H4 (cell line): ENCODE data around the gene SF3B4. TPM values are rescaled to one million over a fixed set of nuclear protein-coding genes. Genes with fewer than 3 reads are reported as not detected.
A peak's percentile ranks its signal among the peaks of the same experiment; 100 is the strongest.
"Not testable (repeated sequence)": the region's sequence is repeated elsewhere in the genome, so short reads cannot be mapped to it uniquely, and the experiment has no call there.

Experiments
- DNase-seq: peaks from one replicate; pipeline ENCODE4 v3.0.0-alpha.2; 2015; ENCODE audit warnings: low spot score
- total RNA-seq: library from RNA; depleted of rRNA; stranded (reverse); fragments of >200 nt; shearing (Covaris generic); gene quantifications from 2 replicates; pipeline ENCODE4 v1.2.3, GENCODE V29; 2014; rRNA removed

The SF3B4 gene
- 19.2 and 38.0 TPM in 2 replicates for total RNA-seq

- peak; percentile 93 for DNase-seq
These were observed at the start of gene SF3B4 for GRCh38 chr1:149927563-149928400. SF3B4 (minus strand) TSS chr1:149927803; CDS start chr1:149927759, 44 bp downstream.

- DNase-seq = no peak
These were observed 49.7 kb upstream of the SF3B4 start for GRCh38 chr1:149977345-149977744.

- no peak for DNase-seq
These were observed 44.9 kb upstream of the SF3B4 start for GRCh38 chr1:149972547-149972946.

- DNase-seq = no peak
These were observed 40.0 kb upstream of the SF3B4 start for GRCh38 chr1:149967646-149968045.

DNA sequence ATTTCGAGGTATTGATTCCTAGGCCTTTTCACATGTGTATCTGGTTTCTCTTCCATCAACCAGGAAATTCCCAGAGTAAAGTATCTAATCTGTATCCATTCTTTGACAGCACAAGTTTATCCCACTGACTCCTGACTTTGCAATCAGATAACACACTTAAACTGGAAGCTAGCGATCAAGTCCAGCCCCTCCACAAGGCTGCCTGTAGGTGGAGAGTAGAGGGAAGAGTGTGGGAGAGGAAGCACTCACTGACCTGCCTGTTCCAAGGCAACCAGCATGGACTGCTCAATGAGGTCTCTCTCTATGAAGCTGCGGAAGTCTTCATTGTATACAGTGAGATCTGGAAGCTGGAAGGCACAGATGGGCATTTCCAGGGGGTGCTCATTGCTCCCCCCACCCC, 39.4 kb upstream of the SF3B4 start:
- DNase-seq = no peak

- DNase-seq = no peak
These were observed 38.8 kb upstream of the SF3B4 start for GRCh38 chr1:149966405-149966804.

- no peak for DNase-seq
These were observed 37.8 kb upstream of the SF3B4 start for GRCh38 chr1:149965440-149965839.

- peak; percentile 21 for DNase-seq
These were observed 35.8 kb upstream of the SF3B4 start for GRCh38 chr1:149963358-149963757.

DNA sequence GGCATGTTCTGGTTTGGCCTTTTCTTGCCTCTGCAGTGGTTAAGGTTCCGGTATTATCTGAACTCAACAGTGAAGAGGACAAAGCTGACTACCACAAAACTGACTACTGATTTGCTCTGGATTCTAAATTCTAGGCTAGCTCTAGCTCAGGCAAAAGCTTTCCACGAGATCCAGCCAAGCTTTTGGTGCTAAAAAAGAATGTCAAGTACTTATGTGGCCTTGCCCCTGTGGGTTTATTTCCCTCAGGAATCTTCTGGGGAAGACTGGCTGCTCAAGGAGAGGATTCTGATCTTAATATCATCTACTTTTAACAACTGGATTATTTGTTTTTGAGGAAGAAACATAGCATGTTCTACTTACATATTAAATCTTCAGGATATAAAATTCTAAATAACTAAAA, 35.1 kb upstream of the SF3B4 start:
- DNase-seq = no peak

- DNase-seq = peak; percentile 73
These were observed 34.5 kb upstream of the SF3B4 start for GRCh38 chr1:149962039-149962647.

DNA sequence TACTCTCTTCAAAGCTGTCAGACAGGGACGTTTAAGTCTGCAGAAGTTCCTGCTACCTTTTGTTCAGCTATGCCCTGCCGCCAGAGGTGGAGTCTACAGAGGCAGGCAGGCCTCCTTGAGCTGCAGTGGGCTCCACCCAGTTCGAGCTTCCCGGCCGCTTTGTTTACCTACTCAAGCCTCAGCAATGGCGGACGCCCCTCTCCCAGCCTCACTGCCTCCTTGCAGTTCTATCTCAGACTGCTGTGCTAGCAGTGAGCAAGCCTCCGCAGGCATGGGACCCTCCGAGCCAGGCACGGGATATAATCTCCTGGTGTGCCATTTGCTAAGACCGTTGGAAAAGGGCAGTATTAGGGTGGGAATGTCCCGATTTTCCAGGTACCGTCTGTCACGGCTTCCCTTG, 29.9 kb upstream of the SF3B4 start:
- DNase-seq = not testable (repeated sequence)

GRCh38 chr1:149949911-149950310, 22.3 kb upstream of the SF3B4 start:
- DNase-seq = no peak

DNA sequence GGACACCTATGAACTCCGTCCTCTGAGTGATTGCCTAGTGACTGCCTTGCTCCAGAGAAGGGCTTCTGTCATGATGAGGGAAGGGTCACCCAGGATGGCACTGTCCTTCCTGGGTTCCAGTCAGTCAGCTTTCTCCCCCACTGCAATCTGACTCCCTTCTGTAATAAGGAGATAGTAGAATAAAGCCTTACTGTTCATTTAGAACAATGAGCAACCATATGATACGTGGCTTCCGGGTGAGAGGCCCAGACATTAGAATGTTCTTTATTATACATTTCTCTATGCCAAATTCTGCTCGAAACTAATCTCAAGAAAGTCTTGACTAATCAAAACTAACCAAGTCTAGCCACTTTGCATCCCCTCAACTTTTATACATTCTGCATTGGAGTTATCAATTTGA, 17.6 kb upstream of the SF3B4 start:
- no peak for DNase-seq

- no peak for DNase-seq
These were observed 15.3 kb upstream of the SF3B4 start for GRCh38 chr1:149942885-149943284.

DNA sequence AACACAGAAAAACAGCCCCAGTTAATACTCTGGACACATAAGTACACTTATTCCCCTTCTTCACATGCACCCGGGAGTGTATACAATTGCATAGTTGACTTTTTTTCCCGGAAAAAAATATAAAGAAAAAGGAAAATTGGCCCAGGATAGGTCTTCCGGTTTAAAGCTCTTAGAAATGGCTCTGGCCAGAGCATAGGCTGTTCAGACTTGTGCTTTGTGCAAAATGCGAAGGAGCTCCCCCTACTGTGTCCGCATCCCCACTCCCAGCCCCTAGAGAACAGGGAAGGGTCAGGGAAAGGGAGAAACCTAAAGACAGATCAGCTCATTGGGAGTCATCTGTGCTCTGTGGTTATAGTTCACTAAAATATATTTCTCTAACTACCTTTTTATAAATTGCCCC, 14.6 kb upstream of the SF3B4 start:
- DNase-seq = no peak

DNA sequence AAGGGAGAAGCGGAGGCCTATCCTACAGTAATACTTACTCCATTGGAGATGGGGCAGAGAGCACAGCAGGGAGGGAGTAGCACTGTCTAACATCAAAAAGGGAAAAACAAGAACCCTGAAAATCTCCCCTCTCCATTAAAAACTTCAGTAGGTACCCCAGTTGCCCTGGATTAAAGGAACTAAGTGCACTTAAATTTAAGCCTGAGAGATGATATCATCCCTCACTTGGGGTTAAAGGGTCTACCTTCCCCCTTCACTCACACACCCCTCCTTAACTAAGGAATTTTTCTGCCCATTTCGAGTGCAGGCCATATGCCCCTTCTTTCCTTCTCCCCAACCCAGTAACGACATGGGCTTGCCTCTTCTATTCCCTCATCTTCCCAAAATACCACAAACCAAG, 12.8 kb upstream of the SF3B4 start:
- no peak for DNase-seq

- DNase-seq = not testable (repeated sequence)
These were observed 11.0 kb upstream of the SF3B4 start for GRCh38 chr1:149938668-149939003.

DNA sequence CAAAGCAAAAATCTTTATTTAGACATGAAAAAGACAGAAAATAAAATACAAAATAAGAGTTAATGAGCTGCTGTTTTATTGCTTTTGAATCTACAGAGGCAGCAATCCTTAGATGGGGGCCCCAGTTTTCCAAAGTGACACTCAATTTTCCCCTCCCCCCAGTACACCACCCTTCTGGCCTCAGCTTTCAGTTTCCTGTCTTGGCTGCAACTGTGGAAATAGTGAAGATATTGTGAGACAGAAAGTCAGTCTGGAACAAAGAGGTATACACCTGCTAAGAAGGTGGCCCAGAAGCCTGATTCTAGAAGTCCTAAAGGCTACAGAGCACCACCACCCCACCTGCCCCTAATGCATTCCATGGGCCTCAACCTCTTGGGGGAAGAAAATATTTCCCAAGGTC, 10.2 kb upstream of the SF3B4 start:
- no peak for DNase-seq

DNA sequence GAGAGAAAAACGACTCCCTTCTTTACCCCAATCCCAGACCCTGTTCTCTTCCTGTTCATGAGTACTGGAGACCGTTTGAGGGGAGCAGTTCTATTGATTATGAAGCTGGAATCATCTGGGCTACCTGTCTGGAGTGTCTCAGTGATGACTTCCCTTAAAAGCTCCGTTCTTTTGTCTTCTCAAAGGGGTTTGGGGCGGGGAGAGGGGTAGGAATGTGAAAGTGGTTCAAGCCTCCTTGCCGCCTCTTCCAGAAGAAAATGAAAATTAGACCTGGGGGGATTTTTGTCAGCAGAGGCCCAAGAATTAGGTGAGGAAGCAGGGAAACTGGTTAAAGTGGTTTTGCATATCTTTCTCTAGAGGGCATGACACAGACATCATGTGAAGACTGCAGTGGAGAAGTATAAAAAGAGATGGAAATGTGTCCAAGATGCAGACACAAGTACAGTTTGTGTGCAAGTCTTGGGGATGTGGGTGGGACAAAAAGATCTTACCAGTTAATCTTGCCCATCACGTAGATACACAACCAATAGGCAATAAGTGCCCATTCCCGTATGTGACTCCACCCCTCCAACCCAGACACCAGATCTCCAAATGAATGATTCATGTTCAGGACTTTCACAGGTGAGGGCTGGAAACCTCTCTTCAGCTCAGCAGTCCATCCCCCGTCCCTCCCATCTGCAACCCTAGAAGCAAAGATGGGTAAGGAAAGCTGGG, 9.5 kb upstream of the SF3B4 start:
- peak; percentile 69 for DNase-seq

DNA sequence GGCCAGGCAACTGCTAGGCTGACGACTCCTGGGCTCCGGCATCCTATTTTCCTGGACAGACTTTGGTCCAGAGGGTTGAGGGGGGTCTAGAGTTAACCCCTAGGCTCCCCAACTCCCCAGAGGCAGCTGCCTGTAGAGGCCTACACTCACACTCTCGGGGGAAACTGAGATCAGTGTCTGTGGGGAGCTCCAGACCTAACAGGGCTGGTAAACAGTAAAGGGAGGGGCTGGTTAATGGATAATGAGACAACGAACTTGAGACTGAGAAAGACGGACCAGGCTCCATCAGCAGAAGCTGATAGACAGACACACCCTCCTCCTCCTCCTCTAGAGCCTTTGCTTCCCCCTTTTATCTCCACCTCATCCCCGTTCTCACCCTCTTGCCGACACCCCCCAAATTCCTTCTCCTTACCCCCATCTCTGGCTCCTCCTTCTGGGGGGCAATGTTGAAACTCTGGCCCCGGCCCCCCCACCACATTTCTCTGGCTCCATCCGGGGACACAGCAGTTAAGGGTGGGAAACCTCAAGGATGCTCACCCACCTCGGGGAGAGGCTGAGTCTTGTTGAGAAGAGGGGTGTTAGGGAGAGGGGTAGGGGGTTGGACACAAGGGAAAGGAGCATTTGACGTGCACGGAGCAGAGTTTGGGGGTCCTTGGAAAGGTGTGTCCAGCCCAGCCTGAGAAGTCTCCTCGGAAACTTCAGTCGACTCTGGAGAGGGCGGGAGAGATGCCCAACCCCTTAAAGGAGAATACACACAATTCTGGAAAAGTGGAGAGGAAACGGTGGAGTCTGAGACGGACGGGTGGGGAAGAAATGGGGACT, 8.8 kb upstream of the SF3B4 start, which contains the start of gene MTMR11:
MTMR11 (minus strand) TSS at position 710 of the 822 bp plus-strand sequence; CDS start at position 478, 232 bp downstream.
- DNase-seq = peak; percentile 31

GRCh38 chr1:149934356-149934755, 6.8 kb upstream of the SF3B4 start:
- no peak for DNase-seq

- DNase-seq = no peak
These were observed 5.6 kb upstream of the SF3B4 start for GRCh38 chr1:149933208-149933607.
